GM23248 (cell line): Measurements from ENCODE around the gene FBLN2.

Experiments used
- EZH2 ChIP-seq: fragments of 200-600 bp; sonication (generic); IDR thresholded peaks from 2 replicates; pipeline ENCODE4 v1.6.1; 2018; ENCODE audit warnings: antibody characterized with exemption, mild to moderate bottlenecking; ENCODE audit not compliant: insufficient read depth, poor library complexity, severe bottlenecking
- EZH2phosphoT487 ChIP-seq: fragments of 200-600 bp; sonication (generic); IDR thresholded peaks from 2 replicates; pipeline ENCODE4 v1.6.1; 2018; ENCODE audit warnings: antibody characterized with exemption, moderate library complexity, mild to moderate bottlenecking, low read depth; ENCODE audit not compliant: insufficient read depth

GRCh38 chr3:13544293-13544831 is 4.6 kb upstream of the FBLN2 start:
- TF ChIP-seq EZH2 = no peak
- TF ChIP-seq EZH2phosphoT487 = no peak
